Heart right ventricle (tissue), 16 donors: Measurements from ENCODE around the gene SNRPD1. TPM values are rescaled to one million over a fixed set of nuclear protein-coding genes. Genes with fewer than 3 reads are reported as not detected.
A peak's percentile ranks its signal among the peaks of the same experiment; 100 is the strongest.

Experiments used
- ATAC-seq, 8 donors: fragments of 200-7000 bp; cut with Tn5 transposase; one replicate each; pipeline ENCODE4 v1.9.1; 2020; ENCODE audit warnings: mild to moderate bottlenecking in 8 of 8, moderate library complexity in 8 of 8, moderate number of reproducible peaks in 1 of 8
- DNase-seq, 2 donors: peaks; one replicate each; pipeline ENCODE4 v3.0.0-alpha.2; 2020
- H3K27ac ChIP-seq, 10 donors: fragments of 200-600 bp; sonication (generic) in 2 of 10; one replicate each; pipeline versions ENCODE4 v1.5.0 to v1.8.0; 2020 to 2022; ENCODE audit warnings: mild to moderate bottlenecking in 3 of 10
- H3K27me3 ChIP-seq, 7 donors: fragments of 200-600 bp; one replicate each; pipeline ENCODE4 v1.8.0; 2021 to 2022; ENCODE audit warnings: mild to moderate bottlenecking in 2 of 7
- H3K36me3 ChIP-seq, 9 donors: fragments of 200-600 bp; sonication (generic) in 1 of 9; one replicate each; pipeline versions ENCODE4 v1.5.0 to v1.8.0; 2020 to 2022; ENCODE audit warnings: mild to moderate bottlenecking in 2 of 9
- H3K4me1 ChIP-seq, 9 donors: fragments of 200-600 bp; sonication (generic) in 1 of 9; one replicate each; pipeline versions ENCODE4 v1.5.0 to v1.8.0; 2020 to 2022; ENCODE audit warnings: mild to moderate bottlenecking in 4 of 9
- H3K4me3 ChIP-seq, 10 donors: fragments of 200-600 bp; sonication (generic) in 2 of 10; one replicate each; pipeline versions ENCODE4 v1.5.0 to v1.8.0; 2020 to 2022; ENCODE audit warnings: mild to moderate bottlenecking in 7 of 10, moderate library complexity in 2 of 10
- H3K9me3 ChIP-seq, 11 donors: fragments of 200-600 bp in 10 of 11; sonication (generic) in 2 of 11; one replicate each; pipeline versions ENCODE4 v1.5.0 to v1.8.0; 2013 to 2022; ENCODE audit warnings: mild to moderate bottlenecking in 2 of 11, control low read depth in 1 of 11, moderate library complexity in 1 of 11
- CTCF ChIP-seq, 9 donors: fragments of 200-600 bp; sonication (generic) in 2 of 9; IDR thresholded peaks; one replicate each; pipeline versions ENCODE4 v1.5.0 to v1.8.0; 2021 to 2022; ENCODE audit warnings: antibody characterized with exemption in 9 of 9, mild to moderate bottlenecking in 5 of 9, moderate library complexity in 1 of 9
- WGBS, 2 donors: extraction: QIAGEN DNeasy Blood & Tissue Kit; methylation state at CpG; one replicate each; pipeline ENCODE4 v1.1.7; 2013; ENCODE audit warnings: inconsistent platforms in 1 of 2; 5-methylcytosine and 5-hydroxymethylcytosine counted together
- intact Hi-C, 10 donors: fragments of 100-400 bp; cut with DNase I; formaldehyde crosslinking; loops; one replicate each; pipeline versions ENCODE4 v1.11.1 to v1.14.2; 2022
- microRNA-seq, 2 donors: library from miRNA; unstranded; fragments of <30 nt; microRNA quantifications; one replicate each; pipeline ENCODE4 v1.2.0, GENCODE V29; 2021
- polyA plus RNA-seq, 2 donors: library from polyadenylated mRNA; stranded (reverse); fragments of 200-250 nt; gene quantifications; one replicate each; pipeline ENCODE4 v1.2.3, GENCODE V29; 2013
- total RNA-seq, 10 donors: library from RNA; stranded (reverse); fragmentation: NEBNext Ultra II Directional in 3 of 10; extraction: Animal tissue kit (Norgen Biotek cat#: 25700) in 3 of 10; gene quantifications; one replicate each; pipeline versions ENCODE4 v1.2.1 to v1.2.4, GENCODE V29; 2021 to 2023
- donor health status: Arrhythmogenic right ventricular cardiomyopathy.
- donor health status: ischemic (EF 13 %, LVEDD 7.1; RV severe dilation, severe dysfunction).
- donor health status: healthy with polysubstance abuse.
- donor health status: DM: no; HTN: yes; CAD: no.
- donor health status: DM: no; HTN: no; CAD: no.
- donor health status: ischemic (EF 25% LVEDD 6.9; RV normal size, moderate dysfunction).
- donor health status: ischemic (EF 25% LVEDD 5.7; RV mildly dilated, moderate dysfunction).
- donor health status: healthy.
- donor health status: DM: yes; HTN: yes; CAD: no.
- donor health status: Ischemic cardiomyopathy.
- donor health status: ischemic (EF 35%, LVEDD 5.7; RV mildly dilated, moderate dysfunction).
- donor health status: nonischemic (EF 11% LVEDD 7.7; RV severe dilation, severe dysfunction).
- donor health status: DM: yes; HTN: yes; CAD: no.
- donor health status: PGD.
- donor health status: ischemic (EF 29% LVEDD 5.4; RV normal size, mild dysfunction).
- donor health status: nonischemic (EF 23%, LVEDD 6.1; RV moderate dilation, normal function).

The SNRPD1 gene
- total and polyA plus RNA-seq, 12 donors = 11.1 to 36.3 (median 18.6) TPM

GRCh38 chr18:21680161-21680560, 68.0 kb downstream of the SNRPD1 start:
- H3K9me3 ChIP-seq = no peaks in the 10 kb centered on the region
- H3K27ac ChIP-seq = no peak overlapping the region
- DNase-seq (no peak), ATAC-seq (no peak)
- peaks cover 0 to 25% (median 5%) of the 10 kb centered on the region in 9 donors for H3K4me1 ChIP-seq
- 96 to 98% methylated on average over 6 of the region's 6 CpGs for WGBS, 2 donors
- no peak overlapping the region for H3K4me3 ChIP-seq
- H3K27me3 ChIP-seq = no peaks in the 10 kb centered on the region
- intact Hi-C loops = loop anchor here in 1 of 10 donors (10.0 kb wide), 1 partner anchor 65 kb away; the partner anchor contains the start of gene MIB1
- H3K36me3 ChIP-seq = peaks cover 0 to 11% (median 0%) of the 10 kb centered on the region in 9 donors
- no peak for TF ChIP-seq CTCF (IDR thresholded peaks at IDR 0.05)

GRCh38 chr18:21682371-21683051, 70.4 kb downstream of the SNRPD1 start:
- intact Hi-C loops = loop anchor here in 1 of 10 donors (10.0 kb wide), 1 partner anchor 62 kb away; the partner anchor contains the start of gene MIB1
- DNase-seq (peak in 1 of 2 donors; percentile 9), ATAC-seq (peak; percentile 44 to 88 (median 74))
- Histone ChIP-seq H3K36me3 (peaks cover 0 to 7% (median 0%) of the 10 kb centered on the region in 9 donors), H3K27me3 (no peaks in the 10 kb centered on the region), H3K27ac (peak overlapping the region in 9 of 10 donors; percentile 33 to 86 (median 69)), H3K9me3 (no peaks in the 10 kb centered on the region), H3K4me1 (peaks cover 0 to 32% (median 8%) of the 10 kb centered on the region in 9 donors), H3K4me3 (peak overlapping the region in 9 of 10 donors; percentile 5 to 50 (median 45))
- 26 to 41% methylated on average over 11 of the region's 11 CpGs for WGBS, 2 donors
- TF ChIP-seq CTCF (IDR thresholded peaks at IDR 0.05) = no peak

Small RNA genes lying within 50 kb of the gene (microRNA-seq; reads per million reads assigned to microRNA genes)
- gene MIR320C1 = 0 to 1.8 reads per million in 2 donors

Other genes starting within 250 kb of the SNRPD1 start
- gene ESCO1, start 11.6 kb upstream of the SNRPD1 start, total RNA-seq = 10 to 100 TPM in 4 of 10 donors, 1 to 10 TPM in 6; 8.7 to 12.9 (median 9.9) TPM
- 10 to 100 TPM in 1 of 2 donors, 1 to 10 TPM in 1; 5.5 to 11.4 TPM for gene ESCO1, start 11.6 kb upstream of the SNRPD1 start, polyA plus RNA-seq
- 1 to 10 TPM; 2.2 to 7.7 (median 3.7) TPM for gene ABHD3, start 92.5 kb downstream of the SNRPD1 start, total RNA-seq
- gene ABHD3, start 92.5 kb downstream of the SNRPD1 start, polyA plus RNA-seq = 10 to 100 TPM in 1 of 2 donors, 1 to 10 TPM in 1; 8.6 to 28.2 TPM
- gene MIB1, start 128.5 kb downstream of the SNRPD1 start, total RNA-seq = 10 to 100 TPM; 16.8 to 32.2 (median 26.2) TPM
- gene MIB1, start 128.5 kb downstream of the SNRPD1 start, polyA plus RNA-seq = 1 to 10 TPM; 3.7 to 4.0 TPM